ENCODE data around the gene LARP4.
"Not testable (repeated sequence)": the region's sequence is repeated elsewhere in the genome, so short reads cannot be mapped to it uniquely, and the experiment has no call there.

LARP4 gene

DNA sequence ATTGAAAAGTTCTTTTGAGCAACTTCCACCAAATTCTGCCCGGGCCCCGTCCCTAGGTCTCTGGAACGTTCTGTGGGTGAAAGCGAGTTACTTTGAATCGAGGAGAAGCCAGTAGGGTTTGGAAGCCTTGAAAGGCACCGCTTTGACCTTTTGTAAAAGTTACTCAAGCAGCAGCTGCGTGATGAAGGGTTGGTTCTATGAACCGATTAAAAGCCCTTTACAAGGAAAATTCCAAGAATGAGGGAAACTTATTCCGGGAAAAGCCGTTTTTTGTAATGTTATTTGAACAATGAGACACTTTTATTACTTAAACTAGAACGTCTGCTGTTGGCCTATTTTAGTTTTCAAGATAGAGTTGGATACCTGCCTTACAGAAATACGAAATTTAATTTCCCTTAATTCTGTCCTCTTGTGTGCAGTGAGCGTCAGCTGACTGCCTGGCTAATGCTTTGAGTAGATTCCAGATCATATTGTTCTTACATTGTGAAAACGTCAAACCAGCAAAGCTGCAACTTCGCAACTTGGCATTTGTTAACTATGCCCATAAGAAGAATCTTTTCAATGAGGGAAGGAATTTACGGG is 906 bp downstream of the LARP4 start:
- no peak for DNase-seq (ENCODE audit: low read depth)

DNA sequence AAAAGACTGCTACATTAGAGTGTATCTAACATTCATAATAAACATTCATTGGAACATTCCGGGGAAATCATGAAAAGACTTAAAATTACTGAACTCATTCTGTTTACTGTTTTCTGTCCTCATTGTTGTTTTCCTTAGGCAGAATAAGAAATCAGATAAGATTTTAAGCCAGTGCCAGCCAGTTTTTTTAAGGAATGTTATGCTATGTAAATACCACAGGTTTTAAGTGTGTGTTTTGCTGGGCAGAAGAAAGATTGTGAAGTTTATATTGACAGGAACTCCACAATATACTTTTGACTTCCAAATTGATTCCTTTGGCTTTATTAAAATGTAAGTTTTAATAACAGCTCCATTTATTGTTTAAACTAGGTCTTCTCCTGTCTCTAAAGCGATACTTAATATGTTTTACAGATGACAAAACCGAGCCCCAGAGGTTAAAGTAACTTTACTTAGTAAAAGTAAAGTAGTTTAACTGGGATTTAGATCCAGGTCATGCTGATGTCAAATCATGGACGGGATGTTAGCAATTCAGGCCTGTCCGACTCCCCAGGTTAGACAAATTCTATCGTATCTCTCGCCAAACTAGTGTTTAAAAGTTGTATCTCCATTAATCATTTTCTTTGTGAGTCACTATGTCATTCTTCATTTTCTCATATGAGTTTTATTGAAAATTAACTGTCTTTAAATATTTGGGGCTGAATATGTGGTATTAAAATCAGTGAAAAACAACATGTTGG is 1.7 kb downstream of the LARP4 start:
- no peak for DNase-seq (ENCODE audit: low read depth)

DNA sequence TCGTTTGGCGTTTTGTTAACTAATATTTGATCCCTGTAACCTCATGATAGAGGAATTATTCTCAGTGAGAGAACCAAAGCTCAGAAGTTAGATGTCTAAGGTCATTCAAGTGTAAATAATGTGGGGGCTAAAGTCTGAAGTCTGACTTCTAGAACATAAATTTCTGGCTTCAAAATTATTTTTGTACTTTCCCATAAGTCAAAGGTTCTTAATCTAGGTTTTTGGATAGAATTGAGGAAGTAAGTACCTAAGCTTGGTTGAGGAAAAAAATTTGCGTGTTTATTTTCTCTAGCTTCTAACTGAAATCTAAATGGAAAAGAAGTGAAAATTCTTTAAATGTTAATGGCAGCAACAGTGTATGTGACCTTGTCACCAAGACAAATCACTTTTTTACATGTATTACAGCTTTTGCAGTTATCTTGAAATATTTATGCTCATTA is 2.3 kb downstream of the LARP4 start:
- DNase-seq (ENCODE audit: low read depth), result no peak

DNA sequence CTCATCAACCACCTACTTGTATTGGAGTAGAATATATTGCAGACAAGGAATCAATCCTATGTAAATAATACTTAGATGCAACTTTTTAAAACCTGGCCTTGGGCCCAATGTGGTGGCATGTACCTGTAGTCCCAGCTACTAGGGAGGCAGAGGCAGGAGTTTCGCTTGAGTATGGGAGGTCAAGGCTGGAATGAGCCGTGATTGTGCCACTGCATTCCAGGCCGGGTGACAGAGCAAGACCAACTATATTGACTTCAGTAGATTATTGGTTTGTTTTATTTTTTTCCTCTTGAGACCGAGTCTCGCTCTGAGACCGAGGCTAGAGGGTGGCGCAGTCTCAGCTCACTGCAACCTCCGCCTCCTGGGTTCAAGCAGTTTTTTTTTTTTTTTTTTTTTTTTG is 3.6 kb downstream of the LARP4 start:
- DNase-seq (ENCODE audit: low read depth), result no peak

DNA sequence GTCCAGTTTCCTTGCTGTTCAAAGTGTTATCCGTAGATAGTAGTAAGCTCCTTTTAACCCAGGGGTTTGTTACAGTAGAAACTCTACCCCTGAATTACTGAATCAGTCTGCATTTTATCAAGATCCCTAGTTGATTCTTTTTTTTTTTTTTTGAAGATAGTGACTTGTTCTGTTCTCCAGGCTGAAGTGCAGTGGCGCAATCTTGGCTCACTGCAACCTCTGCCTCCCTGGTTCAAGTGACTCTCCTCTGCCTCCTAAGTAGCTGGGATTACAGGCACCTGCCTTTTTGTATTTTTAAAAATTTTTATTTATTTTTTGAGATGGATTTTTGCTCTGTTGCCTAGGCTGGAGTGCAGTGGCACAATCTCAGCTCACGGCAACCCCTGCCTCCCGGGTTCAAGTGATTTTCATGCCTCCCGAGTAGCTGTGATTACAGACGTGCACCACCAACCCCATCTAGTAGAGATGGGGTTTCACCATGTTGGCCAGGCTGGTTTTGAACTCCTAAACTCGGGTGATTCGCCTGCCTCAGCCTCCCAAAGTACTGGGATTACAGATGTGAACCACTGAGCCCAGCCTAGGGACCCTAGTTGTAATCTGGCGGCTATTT is 10.5 kb downstream of the LARP4 start:
- no peak for DNase-seq (ENCODE audit: low read depth)

DNA sequence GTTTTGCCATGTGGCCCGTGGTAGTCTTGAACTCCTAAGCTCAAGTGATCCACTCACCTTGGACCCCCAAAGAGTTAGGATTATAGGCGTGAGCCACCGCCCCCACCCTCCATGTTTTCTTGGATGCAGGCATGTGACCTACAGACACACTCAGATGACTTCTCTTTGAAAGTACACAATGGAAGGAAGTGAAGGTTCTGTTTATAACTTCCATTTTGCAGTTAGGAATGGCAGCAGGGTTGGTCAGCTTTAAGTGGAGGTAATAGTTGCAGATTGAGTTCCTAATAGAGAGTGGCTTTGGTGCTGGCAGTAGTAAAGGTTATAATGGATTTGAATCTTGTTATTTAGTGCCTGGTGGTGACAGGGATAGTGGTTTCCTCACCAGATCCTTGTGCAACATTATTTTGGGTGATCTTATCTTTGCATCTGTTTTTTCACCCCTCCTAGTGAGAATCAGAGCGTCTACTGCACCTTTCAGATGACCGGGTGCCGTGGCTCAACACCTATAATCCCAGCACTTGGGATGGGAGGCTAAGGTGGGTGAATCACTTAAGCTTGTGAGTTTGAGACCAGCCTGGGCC is 15.3 kb downstream of the LARP4 start:
- no peak for DNase-seq (ENCODE audit: low read depth)

DNA sequence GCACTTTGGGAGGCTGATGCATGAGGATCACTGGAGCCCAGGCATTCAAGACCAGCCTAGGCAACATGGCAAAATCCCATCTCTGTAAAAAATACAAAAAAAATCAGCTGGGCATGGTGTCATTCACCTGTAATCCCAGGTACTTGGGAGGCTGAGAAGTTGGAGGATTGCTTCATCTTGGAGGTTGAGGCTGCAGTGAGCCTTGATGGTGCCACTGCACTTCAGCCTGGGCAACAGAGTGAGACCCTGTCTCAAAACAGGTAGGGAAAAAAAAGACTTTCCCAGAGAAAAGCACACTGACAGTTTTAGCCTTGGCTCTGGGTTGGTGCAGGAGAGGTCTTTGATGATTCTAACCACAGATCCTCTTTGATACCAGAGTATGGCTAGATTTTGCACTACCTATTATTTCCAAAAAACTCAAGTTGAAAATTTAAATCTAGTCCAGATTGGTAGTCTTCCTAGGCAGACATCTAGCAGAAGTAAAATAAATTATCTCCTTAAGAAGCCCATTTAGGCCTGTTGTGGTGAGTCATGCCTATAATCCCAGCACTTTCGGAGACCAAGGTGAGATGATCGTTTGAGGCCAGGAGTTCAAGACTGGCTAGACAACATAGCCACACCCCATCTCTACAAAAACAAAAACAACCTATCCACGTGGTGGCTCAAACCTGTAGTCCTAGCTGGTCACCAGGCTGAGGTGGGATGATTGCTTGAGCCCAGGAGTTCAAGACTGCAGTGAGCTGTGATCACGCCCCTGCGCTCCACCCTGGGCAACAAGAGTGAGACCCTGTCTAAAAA is 18.6 kb downstream of the LARP4 start:
- no peak for DNase-seq (ENCODE audit: low read depth)

DNA sequence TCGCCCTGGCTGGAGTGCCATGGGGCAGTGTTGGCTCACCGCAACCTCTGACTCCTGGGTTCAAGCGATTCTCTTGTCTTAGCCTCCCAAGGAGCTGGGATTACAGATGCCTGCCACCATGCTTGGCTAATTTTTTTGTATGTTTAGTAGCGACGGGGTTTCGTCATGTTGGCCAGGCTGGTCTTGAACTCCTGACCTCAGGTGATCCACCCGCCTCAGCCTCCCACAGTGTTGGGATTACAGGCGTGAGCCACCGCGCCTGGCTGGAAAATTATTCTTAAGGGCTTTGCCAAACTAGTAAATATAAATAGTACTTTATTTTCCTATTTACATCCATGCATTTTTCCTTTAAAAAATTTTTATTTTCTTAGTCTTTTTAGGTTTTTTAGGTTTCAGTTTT is 22.2 kb downstream of the LARP4 start:
- not testable (repeated sequence) for DNase-seq (ENCODE audit: low read depth)

DNA sequence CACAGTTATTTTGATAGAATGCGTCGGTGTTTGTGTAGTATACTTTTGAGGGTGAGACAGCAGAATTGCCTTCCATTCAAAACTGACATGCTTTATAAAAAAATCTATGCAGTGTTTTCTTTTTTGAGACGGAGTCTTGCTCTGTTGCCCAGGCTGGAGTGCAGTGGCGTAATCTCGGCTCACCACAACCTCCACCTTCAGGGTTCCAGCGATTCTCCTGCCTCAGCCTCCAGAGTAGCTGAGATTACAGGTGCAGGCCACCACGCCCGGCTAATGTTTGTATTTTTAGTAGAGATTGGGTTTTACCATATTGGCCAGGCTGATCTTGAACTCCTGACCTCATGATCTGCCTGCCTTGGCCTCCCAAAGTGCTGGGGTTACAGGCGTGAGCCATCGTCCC is 22.7 kb downstream of the LARP4 start:
- not testable (repeated sequence) for DNase-seq (ENCODE audit: low read depth)

DNA sequence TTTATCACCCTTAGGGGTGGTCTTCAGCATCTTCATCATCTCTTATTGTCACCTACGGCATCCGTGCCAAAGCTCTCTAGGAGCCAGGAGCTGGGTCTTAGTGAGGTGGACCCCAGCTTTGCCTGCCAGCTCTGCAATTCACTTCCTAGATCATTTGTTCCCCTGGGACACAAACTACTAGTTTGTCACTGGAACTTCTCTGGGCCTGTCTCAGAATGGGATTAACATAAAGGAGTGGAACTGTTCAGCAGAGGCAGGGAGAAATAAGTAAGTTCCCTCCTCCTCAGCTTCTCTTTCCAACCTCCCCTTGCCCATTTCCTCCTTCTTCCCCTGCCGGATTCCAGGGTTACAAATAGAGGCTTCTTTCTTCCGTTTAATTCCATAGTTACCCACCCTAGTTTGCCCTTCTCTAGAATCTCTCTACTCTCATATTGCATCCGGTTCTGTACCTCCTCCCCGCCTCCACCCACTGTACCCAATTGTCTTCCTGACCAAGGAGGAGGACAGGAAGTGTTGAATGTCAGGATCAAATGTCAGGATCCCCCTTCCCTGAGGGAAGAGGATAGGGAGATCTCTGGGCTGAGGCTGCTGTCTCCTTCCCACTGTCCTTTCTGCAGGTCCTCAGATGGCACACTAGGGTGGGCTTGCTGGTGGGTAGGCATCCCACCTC is 25.0 kb downstream of the LARP4 start:
- DNase-seq (ENCODE audit: low read depth), result no peak

DNA sequence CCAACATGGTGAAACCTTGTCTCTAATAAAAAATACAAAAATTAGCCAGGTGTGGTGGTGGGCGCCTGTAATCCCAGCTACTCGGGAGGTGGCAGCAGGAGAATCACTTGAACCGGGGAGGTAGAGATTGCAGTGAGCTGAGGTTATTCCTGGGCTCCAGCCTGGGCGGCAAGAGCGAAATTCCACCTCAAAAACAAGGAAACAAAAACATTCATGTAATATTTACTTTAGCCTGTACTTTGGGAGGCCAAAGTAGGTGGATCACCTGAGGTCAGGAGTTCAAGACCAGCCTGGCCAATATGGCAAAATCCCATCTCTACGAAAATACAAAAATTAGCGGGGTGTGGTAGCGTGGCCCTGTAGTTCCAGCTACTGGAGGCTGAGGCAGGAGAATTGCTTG is 31.0 kb downstream of the LARP4 start:
- not testable (repeated sequence) for DNase-seq (ENCODE audit: low read depth)

DNA sequence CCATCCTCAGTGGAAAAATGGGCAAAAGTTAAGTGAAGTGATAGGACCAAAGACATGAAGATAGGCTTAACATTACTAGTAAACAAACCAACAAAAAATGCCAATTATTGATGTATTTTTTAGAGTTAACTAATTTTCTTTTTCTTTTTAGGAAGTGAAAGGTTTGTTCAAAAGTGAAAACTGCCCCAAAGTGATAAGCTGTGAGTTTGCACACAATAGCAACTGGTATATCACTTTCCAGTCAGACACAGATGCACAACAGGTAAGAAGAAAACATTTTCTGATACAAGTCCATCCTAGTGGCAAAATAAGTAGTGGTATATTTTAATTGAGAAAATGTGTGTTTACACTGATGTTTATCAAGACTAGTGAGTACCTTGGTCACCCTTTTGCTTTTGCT is 39.6 kb downstream of the LARP4 start:
- no peak for DNase-seq (ENCODE audit: low read depth)

DNA sequence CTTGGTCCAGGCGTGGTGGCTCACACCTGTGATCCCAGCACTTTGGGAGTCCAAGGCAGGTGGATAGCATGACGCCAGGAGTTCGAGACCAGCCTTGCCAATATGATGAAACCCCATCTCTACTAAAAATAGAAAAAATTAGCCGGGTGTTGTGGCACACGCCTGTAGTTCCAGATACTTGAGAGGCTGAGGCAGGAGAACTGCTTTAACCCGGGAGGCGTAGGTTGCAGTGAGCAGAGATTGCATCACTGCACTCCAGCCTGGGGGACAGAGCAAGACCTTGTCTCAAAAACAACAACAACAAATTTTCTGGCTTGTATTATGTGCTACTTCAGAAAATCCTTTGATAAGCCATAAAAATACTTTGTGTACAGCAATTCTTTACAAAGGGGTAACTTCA is 41.1 kb downstream of the LARP4 start:
- no peak for DNase-seq (ENCODE audit: low read depth)

DNA sequence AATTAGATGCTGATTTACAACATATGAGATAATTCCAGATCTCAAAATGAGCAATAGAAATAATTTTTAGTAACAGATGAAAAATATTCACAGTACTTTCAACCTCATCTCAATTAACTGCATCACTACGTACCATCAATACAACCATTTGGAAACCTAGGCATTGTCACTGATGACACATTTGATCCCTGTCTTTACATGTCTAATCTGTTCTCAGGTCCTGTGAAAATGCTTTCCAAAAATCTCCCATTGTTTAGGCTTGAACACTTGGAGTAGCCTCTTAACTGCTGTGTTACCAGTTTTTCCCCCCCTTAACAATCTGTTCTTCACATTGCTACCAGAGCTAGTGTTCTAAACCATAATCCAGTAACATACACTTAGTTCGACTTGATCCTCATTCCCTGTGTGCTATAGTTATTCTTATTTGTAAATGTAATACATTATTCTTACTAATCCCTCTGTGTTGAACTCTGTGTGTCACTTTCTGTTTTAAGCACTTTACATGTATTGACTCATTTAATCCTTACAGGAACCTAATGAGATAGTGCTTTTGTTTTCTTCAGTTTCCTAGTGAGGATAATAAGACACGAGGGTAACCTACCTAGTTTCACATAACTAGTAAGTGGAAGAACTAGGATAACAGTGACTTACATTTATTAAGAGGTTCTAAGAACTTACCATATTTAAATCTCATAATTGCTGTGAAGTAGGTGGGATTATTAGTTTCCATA is 41.7 kb downstream of the LARP4 start:
- no peak for DNase-seq (ENCODE audit: low read depth)

DNA sequence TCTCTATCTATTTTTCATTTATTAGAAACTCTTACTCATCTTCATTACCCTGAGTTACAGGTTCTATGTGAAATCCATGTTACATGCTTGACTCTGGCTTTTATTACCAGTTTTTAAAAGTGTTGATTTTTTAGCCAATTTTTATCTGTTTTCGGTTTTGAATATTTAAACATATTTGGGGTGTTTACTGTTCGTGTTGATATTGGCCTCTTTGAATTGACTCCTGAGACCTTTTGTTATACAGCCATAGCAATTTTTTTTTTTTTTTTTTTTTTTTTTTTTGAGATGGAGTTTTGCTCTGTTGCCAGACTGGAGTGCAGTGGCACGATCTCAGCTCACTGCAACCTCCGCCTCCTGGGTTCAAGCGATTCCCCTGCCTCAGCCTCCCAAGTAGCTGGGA is 49.0 kb downstream of the LARP4 start:
- not testable (repeated sequence) for DNase-seq (ENCODE audit: low read depth)

DNA sequence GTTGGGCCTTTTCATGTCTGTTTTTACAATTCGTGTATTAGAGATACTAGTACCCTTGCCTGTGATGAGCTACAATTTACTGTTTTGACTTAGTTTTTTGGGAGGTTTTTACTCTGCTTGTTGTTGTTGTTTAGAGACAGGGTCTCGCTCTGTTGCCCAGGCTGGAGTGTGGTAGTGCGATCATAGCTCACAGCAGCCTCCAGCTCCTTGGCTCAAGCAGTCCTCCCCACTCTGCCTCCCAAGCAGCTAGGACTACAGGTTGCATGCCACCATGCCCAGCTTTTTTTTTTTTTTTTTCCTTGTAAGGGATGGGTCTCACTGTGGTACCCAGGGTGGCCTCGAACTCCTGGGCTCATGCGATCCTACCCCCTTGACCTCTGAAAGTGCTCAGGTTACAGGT is 52.1 kb downstream of the LARP4 start:
- DNase-seq (ENCODE audit: low read depth), result no peak

DNA sequence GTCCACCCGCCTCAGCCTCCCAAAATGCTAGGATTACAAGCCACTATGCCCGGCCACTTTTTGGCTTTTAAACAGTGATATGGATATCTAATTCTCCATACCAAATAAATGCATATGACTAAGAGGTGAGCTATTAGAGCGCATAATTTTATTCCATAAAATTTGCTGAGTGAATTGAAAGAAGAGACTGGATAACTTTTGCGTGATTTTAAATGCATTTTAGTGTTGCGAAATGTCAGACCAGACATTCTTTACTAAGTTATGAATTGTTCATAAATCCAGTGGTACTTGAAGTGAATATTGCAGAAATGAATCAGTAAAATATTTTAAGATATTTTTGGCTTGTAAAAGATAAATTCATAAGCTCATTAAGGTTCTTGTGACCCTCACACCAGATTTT is 53.2 kb downstream of the LARP4 start:
- no peak for DNase-seq (ENCODE audit: low read depth)

DNA sequence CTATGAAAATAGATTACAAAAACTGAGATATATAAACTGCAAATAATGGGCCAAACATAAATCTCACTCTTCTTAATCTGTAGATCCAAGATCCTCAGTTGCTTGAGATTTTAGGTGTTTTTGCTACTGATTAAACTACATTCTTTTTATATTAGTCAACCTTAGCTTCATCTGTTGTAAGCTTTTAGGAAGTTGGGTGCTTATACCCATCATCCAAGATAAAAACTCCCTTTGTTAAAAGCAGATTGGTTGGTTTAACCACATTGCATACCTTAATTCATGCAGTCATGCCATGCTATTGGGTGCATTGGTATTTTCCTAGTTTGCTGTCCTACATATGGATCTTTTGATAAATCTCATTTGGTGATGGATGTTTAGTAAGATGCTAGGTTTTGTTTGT is 57.9 kb downstream of the LARP4 start:
- DNase-seq (ENCODE audit: low read depth), result no peak

DNA sequence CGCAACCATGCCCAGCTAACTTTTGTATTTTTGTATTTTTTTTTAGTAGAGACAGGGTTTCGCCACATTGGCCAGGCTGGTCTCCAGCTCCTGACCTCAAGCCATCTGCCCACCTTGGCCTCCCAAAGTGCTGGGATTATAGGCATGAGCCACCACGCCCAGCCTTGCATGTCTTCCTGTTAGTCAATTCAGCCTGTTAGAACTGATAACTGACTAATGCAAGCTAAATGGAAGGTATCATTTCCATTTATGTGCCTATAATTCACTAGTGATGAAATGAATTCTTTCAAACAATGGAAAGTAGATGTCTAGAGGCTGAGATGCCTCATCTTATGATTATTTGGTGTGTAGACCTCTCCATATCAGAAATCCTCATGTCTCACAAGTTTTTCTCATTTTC is 66.8 kb downstream of the LARP4 start:
- no peak for DNase-seq (ENCODE audit: low read depth)

DNA sequence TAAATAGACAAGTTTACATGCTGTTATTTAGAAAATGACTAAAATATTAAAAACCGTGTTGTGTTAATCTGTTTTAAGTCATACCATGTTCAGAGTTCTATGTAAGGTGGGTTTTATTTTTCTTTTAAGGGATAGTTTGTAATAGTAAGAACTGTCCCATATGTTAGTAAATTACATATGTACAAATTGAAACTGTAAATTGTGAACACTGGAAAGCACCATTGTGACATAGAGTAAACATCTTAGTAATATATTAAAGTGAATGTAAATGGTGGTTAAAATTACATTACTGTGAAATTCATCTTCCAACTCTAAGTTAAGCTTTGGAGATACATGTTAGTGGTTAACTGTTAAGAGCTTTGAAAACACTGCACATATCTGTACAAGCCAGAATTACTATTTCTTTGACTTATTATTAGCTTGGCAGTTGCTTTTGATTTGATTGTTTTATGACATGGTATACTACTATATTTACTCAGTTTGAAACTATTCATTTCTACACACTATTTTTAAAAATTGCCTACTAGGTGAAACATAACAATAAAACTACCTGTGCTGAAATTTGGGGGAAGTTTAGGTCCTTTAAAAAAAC is 76.7 kb downstream of the LARP4 start:
- DNase-seq (ENCODE audit: low read depth), result no peak

DNA sequence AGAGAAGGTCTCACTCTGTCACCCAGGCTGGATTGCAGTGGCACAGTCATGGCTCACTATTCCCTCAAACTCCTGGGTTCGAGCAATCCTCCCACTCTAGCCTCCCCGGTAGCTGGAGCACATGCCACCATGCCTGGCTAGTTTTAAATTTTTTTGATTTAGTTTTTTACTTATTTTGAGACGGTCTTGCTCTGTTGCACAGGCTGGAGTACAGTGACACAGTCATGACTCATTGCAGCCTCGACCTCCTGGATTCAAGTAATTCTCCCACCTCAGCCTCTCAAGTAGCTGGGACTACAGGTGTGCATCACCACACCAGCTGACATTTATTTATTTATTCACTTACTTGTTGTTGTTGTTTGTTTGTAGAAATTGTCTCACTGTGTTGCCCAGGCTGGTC is 81.9 kb downstream of the LARP4 start:
- no peak for DNase-seq (ENCODE audit: low read depth)

All from activated T-cell treated with anti-CD3 and anti-CD28 coated beads for 1 hour (primary cell).